ENCODE measurements around the gene SSR2. TPM values are rescaled to one million over a fixed set of nuclear protein-coding genes. Genes with fewer than 3 reads are reported as not detected.

SSR2 gene
- total RNA-seq, 1 donor from 2014 or later: 348 TPM

- no peaks in the 10 kb centered on the region for H3K27me3 ChIP-seq (ENCODE audit: control insufficient read depth, insufficient read depth, low read length)
- H3K36me3 ChIP-seq (ENCODE audit: control insufficient read depth, insufficient read depth, low read length): no peaks in the 10 kb centered on the region
- TF ChIP-seq CTCF (IDR thresholded peaks at IDR 0.05; ENCODE audit: insufficient read depth, low read length, poor library complexity, severe bottlenecking): no peak
- no peak for DNase-seq (ENCODE audit: low read depth)
- no peak overlapping the region for H3K4me3 ChIP-seq (ENCODE audit: low read depth, low read length)
These were observed 51.4 kb downstream of the SSR2 start for GRCh38 chr1:155969377-155969791.

- Histone ChIP-seq H3K36me3 (ENCODE audit: control insufficient read depth, insufficient read depth, low read length) (no peaks in the 10 kb centered on the region), H3K27me3 (ENCODE audit: control insufficient read depth, insufficient read depth, low read length) (no peaks in the 10 kb centered on the region)
These were observed 52.1 kb downstream of the SSR2 start for GRCh38 chr1:155968670-155969069.

GRCh38 chr1:155968051-155968400 lies 52.7 kb downstream of the SSR2 start:
- no peak for TF ChIP-seq CTCF (IDR thresholded peaks at IDR 0.05; ENCODE audit: insufficient read depth, low read length, poor library complexity, severe bottlenecking)
- Histone ChIP-seq H3K27me3 (ENCODE audit: control insufficient read depth, insufficient read depth, low read length) (no peaks in the 10 kb centered on the region), H3K4me3 (ENCODE audit: low read depth, low read length) (no peak overlapping the region), H3K36me3 (ENCODE audit: control insufficient read depth, insufficient read depth, low read length) (no peaks in the 10 kb centered on the region)
- DNase-seq (ENCODE audit: low read depth): no peak

More at GRCh38 chr1:155968670-155969069, 52.1 kb downstream of the SSR2 start:
- TF ChIP-seq CTCF (IDR thresholded peaks at IDR 0.05; ENCODE audit: insufficient read depth, low read length, poor library complexity, severe bottlenecking): no peak
- no peak overlapping the region for H3K4me3 ChIP-seq (ENCODE audit: low read depth, low read length)
- DNase-seq (ENCODE audit: low read depth): no peak

GRCh38 chr1:155967341-155968050 lies 53.3 kb downstream of the SSR2 start:
- H3K4me3 ChIP-seq (ENCODE audit: low read depth, low read length): no peak overlapping the region
- H3K27me3 ChIP-seq (ENCODE audit: control insufficient read depth, insufficient read depth, low read length): no peaks in the 10 kb centered on the region
- no peaks in the 10 kb centered on the region for H3K36me3 ChIP-seq (ENCODE audit: control insufficient read depth, insufficient read depth, low read length)
- TF ChIP-seq CTCF (IDR thresholded peaks at IDR 0.05; ENCODE audit: insufficient read depth, low read length, poor library complexity, severe bottlenecking): no peak
- no peak for DNase-seq (ENCODE audit: low read depth)

- no peaks in the 10 kb centered on the region for H3K27me3 ChIP-seq (ENCODE audit: control insufficient read depth, insufficient read depth, low read length)
- no peak overlapping the region for H3K4me3 ChIP-seq (ENCODE audit: low read depth, low read length)
- TF ChIP-seq CTCF (IDR thresholded peaks at IDR 0.05; ENCODE audit: insufficient read depth, low read length, poor library complexity, severe bottlenecking): no peak
- H3K36me3 ChIP-seq (ENCODE audit: control insufficient read depth, insufficient read depth, low read length): peaks cover under 1% of the 10 kb centered on the region
- DNase-seq (ENCODE audit: low read depth): no peak
These were observed 54.0 kb downstream of the SSR2 start for GRCh38 chr1:155966750-155967149.

DNA sequence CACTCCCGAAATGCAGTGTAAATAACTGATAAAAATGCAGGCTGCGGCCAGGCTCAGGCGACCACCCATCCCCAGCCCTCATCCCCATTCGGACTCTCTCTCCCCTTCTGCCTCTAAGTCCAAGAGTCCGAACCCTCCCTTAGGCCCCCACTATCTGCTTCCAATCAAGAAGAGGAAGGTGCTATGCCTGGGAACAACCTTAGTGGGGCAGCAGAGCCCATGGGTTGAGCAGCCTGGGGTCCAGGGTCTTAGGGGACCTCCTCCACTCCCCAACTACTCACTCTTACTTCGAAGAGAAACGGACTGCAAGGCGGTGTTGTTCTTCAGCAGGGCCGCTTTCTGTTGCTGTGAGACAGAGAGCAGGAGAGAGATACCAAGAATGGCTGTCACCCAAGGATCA lies 54.6 kb downstream of the SSR2 start:
- no peak overlapping the region for H3K4me3 ChIP-seq (ENCODE audit: low read depth, low read length)
- peak; percentile 1 for TF ChIP-seq CTCF (IDR thresholded peaks at IDR 0.05; ENCODE audit: insufficient read depth, low read length, poor library complexity, severe bottlenecking)
- H3K36me3 ChIP-seq (ENCODE audit: control insufficient read depth, insufficient read depth, low read length): peaks cover 2% of the 10 kb centered on the region
- DNase-seq (ENCODE audit: low read depth): no peak
- no peaks in the 10 kb centered on the region for H3K27me3 ChIP-seq (ENCODE audit: control insufficient read depth, insufficient read depth, low read length)
